ENCODE data around the gene SLC29A1. TPM values are rescaled to one million over a fixed set of nuclear protein-coding genes. Genes with fewer than 3 reads are reported as not detected.

The SLC29A1 gene
- total and polyA plus RNA-seq, 2 of the 8 experiments (the other 6 are each of a cell fraction or from before 2014, with no cell fraction given) = 187 to 558 TPM

- peak overlapping the region; percentile 75 for H3K4ac ChIP-seq (replicated peaks; ENCODE audit: insufficient read length, low read depth, low read length)
- peak overlapping the region; percentile 61; the same call in 1 of the 2 replicates for H2AFZ ChIP-seq (ENCODE audit: low read length)
- TF ChIP-seq MAFK (IDR thresholded peaks at IDR 0.05; ENCODE audit: low read depth, low read length) (no peak), TAF7 (optimal IDR thresholded peaks at IDR 0.05; ENCODE audit: borderline replicate concordance, low read depth, low read length) (no peak), CTBP2 (IDR thresholded peaks at IDR 0.05; ENCODE audit: borderline replicate concordance, insufficient read depth, insufficient read length, low read length) (no peak), BCL11A (IDR thresholded peaks at IDR 0.05; ENCODE audit: low read depth in 2 of 2, low read length in 2 of 2) (no peak), RAD21 (IDR thresholded peaks at IDR 0.05 in 1 of 2, conservative IDR thresholded peaks at IDR 0.05 in 1 of 2; ENCODE audit: low read depth in 2 of 2, low read length in 2 of 2) (no peak), RBBP5 (IDR thresholded peaks at IDR 0.05; ENCODE audit: borderline replicate concordance, low read depth, low read length) (no peak), CBX5 (IDR thresholded peaks at IDR 0.05; ENCODE audit: low read depth, low read length) (no peak), POU5F1 (IDR thresholded peaks at IDR 0.05; ENCODE audit: low read depth, low read length) (no peak), TAF1 (IDR thresholded peaks at IDR 0.05; ENCODE audit: low read depth, low read length) (no peak), SP4 (IDR thresholded peaks at IDR 0.05; ENCODE audit: low read length) (no peak), CHD1 (IDR thresholded peaks at IDR 0.05; ENCODE audit: low read depth, low read length) (no peak), SIRT6 (IDR thresholded peaks at IDR 0.05; ENCODE audit: low read length) (no peak)
These were observed 22.1 kb downstream of the SLC29A1 start for GRCh38 chr6:44245391-44245911.

More at GRCh38 chr6:44245391-44245911, 22.1 kb downstream of the SLC29A1 start:
- Histone ChIP-seq H2BK120ac (replicated peaks; ENCODE audit: low read depth, low read length) (no peak overlapping the region), H3K4me1 (replicated peaks in 1 of 4; ENCODE audit: control insufficient read depth in 3 of 4, insufficient read depth in 4 of 4, low read length in 3 of 4) (peaks cover 7 to 18% (median 13%) of the 10 kb centered on the region in 4 experiments), H2BK12ac (ENCODE audit: low read depth, low read length) (peak overlapping the region; percentile 84; the same call in 1 of the 2 replicates), H3K79me1 (ENCODE audit: low read depth, low read length) (no peaks in the 10 kb centered on the region), H3K23ac (ENCODE audit: insufficient read length) (no peak overlapping the region), H4K8ac (ENCODE audit: extremely low read depth, insufficient read depth, low read length) (peak overlapping the region; percentile 95), H3K9me3 (ENCODE audit: insufficient read depth in 2 of 2, low read depth in 1 of 2, low read length in 1 of 2) (no peaks in the 10 kb centered on the region), H4K20me1 (replicated peaks in 1 of 2; ENCODE audit: control insufficient read depth in 1 of 2, insufficient read depth in 2 of 2, low read length in 2 of 2) (peaks cover 23 to 31% of the 10 kb centered on the region in 2 experiments), H3K9ac (replicated peaks in 1 of 4; ENCODE audit: extremely low read depth in 1 of 4, low read depth in 3 of 4, low read length in 3 of 4) (peak overlapping the region in 3 of 4 experiments; percentile 9 to 64 (median 59); a peak in 5 of 7 replicates), H2AK5ac (ENCODE audit: low read depth, low read length) (peak overlapping the region; percentile 94), H3K14ac (ENCODE audit: insufficient read length) (no peak overlapping the region), H2BK20ac (ENCODE audit: low read length) (0 out of 2 replicates have a peak overlapping the region, but pooled peaks have one; percentile 43), H3K56ac (replicated peaks; ENCODE audit: insufficient read length, low read depth, low read length) (no peak overlapping the region), H3K79me2 (ENCODE audit: control insufficient read depth in 1 of 2, insufficient read depth in 2 of 2, low read length in 2 of 2) (peaks cover 27 to 36% of the 10 kb centered on the region in 2 experiments), H3K27me3 (replicated peaks in 1 of 4; ENCODE audit: control insufficient read depth in 3 of 4, extremely low read depth in 1 of 4, insufficient read depth in 3 of 4, low read length in 3 of 4) (no peaks in the 10 kb centered on the region), H3K4me2 (ENCODE audit: insufficient read depth in 1 of 2, low read depth in 2 of 2, low read length in 2 of 2) (peak overlapping the region; percentile 88 to 92), H4K5ac (ENCODE audit: insufficient read length, low read depth, low read length) (peak overlapping the region; percentile 46), H4K91ac (replicated peaks; ENCODE audit: insufficient read length, low read length) (peak overlapping the region; percentile 95), H2BK5ac (ENCODE audit: low read depth, low read length) (peak overlapping the region; percentile 86), H3K18ac (ENCODE audit: extremely low read depth, low read length) (peak overlapping the region; percentile 89), H3K4me3 (ENCODE audit: extremely low read depth in 1 of 4, insufficient read depth in 2 of 4, low read depth in 3 of 4, low read length in 4 of 4) (peak overlapping the region; percentile 40 to 96 (median 54)), H3K36me3 (ENCODE audit: control insufficient read depth in 2 of 4, insufficient read depth in 4 of 4, low read length in 3 of 4) (peaks cover 21 to 26% (median 23%) of the 10 kb centered on the region in 4 experiments), H3K23me2 (ENCODE audit: low read depth, low read length) (peaks cover 12% of the 10 kb centered on the region), H2BK15ac (ENCODE audit: low read length) (peak overlapping the region; percentile 97; the same call in 1 of the 2 replicates), H3K27ac (ENCODE audit: low read depth, low read length) (peak overlapping the region; percentile 54; the same call in 1 of the 2 replicates)
- ChIA-PET POLR2A (ENCODE audit: partially characterized antibody) (interaction anchor here (1.0 to 18.9 kb wide), 30 partner anchors 12 to 1192 kb away, joined by 3 to 581 read pairs (median 18); partner anchors contain the start of genes AARS2, CAPN11, CUL7 and MYMX), CTCF (ENCODE audit: partially characterized antibody) (interaction anchor here (0.6 to 8.1 kb wide), 17 partner anchors 10 to 148 kb away, joined by 3 to 102 read pairs (median 6); partner anchors contain the start of genes MYMX, SLC29A1 and SLC35B2)
- no peak for DNase-seq (ENCODE audit: low read depth in 1 of 2, low spot score in 2 of 2)
- no peak for FAIRE-seq
- 75% methylated on average over 12 of the region's 12 CpGs; no CpG with 5 or more reads in 1 of the 2 experiments for WGBS, 2 experiments (ENCODE audit: extremely low coverage in 1 of 2, insufficient coverage in 1 of 2, insufficient read length in 1 of 2, insufficient replicate concordance in 2 of 2, low coverage in 1 of 2, low lambda C conversion rate in 2 of 2, missing lambda C conversion rate in 1 of 2)
